ENCODE measurements around the gene CORO2B. TPM values are rescaled to one million over a fixed set of nuclear protein-coding genes. Genes with fewer than 3 reads are reported as not detected.

Gene CORO2B
- total and polyA plus RNA-seq, 2 of the 13 experiments (the other 11 are each of a cell fraction or from before 2014, with no cell fraction given) = 0.35 to 0.63 TPM

DNA sequence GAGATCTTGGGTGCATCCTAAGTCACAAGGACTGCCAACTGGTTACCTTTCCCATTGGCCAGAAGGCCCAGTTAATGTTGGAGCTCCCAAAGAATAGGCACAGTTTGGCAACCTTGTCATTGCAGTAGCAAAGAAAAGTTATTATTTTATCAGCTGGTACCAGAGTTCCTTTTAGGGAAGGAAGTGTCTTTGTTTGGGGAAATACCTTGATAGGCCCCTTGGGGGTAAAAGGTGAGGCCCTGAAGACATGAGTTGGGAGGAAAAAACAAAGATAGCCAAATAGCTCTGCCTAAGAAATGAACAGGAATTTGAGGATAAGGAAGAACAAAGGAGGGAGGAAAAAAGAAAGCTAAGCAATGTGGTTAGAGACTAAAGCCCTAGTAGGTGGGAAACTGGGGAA, 156.1 kb downstream of the CORO2B start (continued):
- TF ChIP-seq MAFK (conservative IDR thresholded peaks at IDR 0.05 in 1 of 2, IDR thresholded peaks at IDR 0.05 in 1 of 2; ENCODE audit: low read length in 2 of 2) (no peak), NCOA1 (CRISPR knock-in tag; IDR thresholded peaks at IDR 0.05) (no peak)

DNA sequence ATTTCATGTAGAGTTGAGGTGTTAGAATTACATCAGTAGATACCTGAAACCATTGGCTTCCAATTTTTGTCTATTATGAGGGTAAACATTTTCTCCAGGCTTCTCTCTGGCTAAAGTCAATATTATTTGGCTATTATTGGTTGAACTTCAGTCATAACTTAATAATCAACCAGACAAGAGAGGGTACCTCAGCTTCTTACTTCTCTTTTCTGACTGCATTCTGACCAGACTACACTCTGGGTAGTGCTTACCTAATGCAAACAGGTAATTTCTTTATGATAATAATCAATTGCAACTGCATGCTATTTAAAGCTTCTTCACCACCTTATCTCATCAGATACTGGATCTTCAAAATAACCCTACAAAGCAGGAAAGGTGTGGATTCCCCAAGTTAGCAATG, 156.8 kb downstream of the CORO2B start:
- intact Hi-C loops (cut with micrococcal nuclease; ENCODE audit: unreplicated experiment) = no loop called here
- ATAC-seq (no peak), FAIRE-seq (no peak), DNase-seq (ENCODE audit: low spot score) (no peak)
- ChIA-PET POLR2A (no interaction called here), CTCF (ENCODE audit: low intra/inter-chr PET ratio, low total read pairs) (no interaction called here)
- Histone ChIP-seq H4K20me1 (ENCODE audit: insufficient read depth, low read length) (no peaks in the 10 kb centered on the region), H3K9ac (ENCODE audit: insufficient read depth, low read depth, low read length) (no peak overlapping the region), H3K27me3 (ENCODE audit: control insufficient read depth in 1 of 2, insufficient read depth in 2 of 2, low read length in 2 of 2) (peaks cover 0 to 6% of the 10 kb centered on the region in 2 experiments; a peak in 2 of 5 replicates), H3K9me3 (ENCODE audit: low read length) (no peaks in the 10 kb centered on the region), H2AFZ (ENCODE audit: low read length) (no peak overlapping the region), H3K36me3 (replicated peaks in 1 of 2; ENCODE audit: control insufficient read depth in 1 of 2, insufficient read depth in 2 of 2, low read length in 2 of 2) (no peaks in the 10 kb centered on the region), H3K79me2 (ENCODE audit: insufficient read depth, low read length) (no peaks in the 10 kb centered on the region), H3K4me1 (ENCODE audit: insufficient read depth, low read length) (no peaks in the 10 kb centered on the region), H3K4me2 (ENCODE audit: low read depth, low read length) (no peak overlapping the region), H3K4me3 (replicated peaks in 1 of 3; ENCODE audit: insufficient read depth in 1 of 3, low read depth in 2 of 3, low read length in 3 of 3) (no peak overlapping the region), H3K27ac (ENCODE audit: extremely low read length, insufficient read depth, low read length) (no peak overlapping the region)
- in situ Hi-C loops (cut with HindIII; ENCODE audit: extremely low pct_ligation_motif_present, low pct_unique_long_range_greater_than_20kb) = no loop called here
- BruUV-seq (replicated peaks) = no TSS peak
- TF ChIP-seq TEAD2 (CRISPR knock-in tag; IDR thresholded peaks at IDR 0.05) (no peak), ZNF33B (CRISPR knock-in tag; IDR thresholded peaks at IDR 0.05) (no peak), CCDC6 (CRISPR knock-in tag; IDR thresholded peaks at IDR 0.05) (no peak), KAT7 (CRISPR knock-in tag; IDR thresholded peaks at IDR 0.05; ENCODE audit: borderline replicate concordance) (no peak), ZSCAN31 (CRISPR knock-in tag; IDR thresholded peaks at IDR 0.05; ENCODE audit: low read depth) (no peak)
- TF ChIP-seq, protein P1, sequence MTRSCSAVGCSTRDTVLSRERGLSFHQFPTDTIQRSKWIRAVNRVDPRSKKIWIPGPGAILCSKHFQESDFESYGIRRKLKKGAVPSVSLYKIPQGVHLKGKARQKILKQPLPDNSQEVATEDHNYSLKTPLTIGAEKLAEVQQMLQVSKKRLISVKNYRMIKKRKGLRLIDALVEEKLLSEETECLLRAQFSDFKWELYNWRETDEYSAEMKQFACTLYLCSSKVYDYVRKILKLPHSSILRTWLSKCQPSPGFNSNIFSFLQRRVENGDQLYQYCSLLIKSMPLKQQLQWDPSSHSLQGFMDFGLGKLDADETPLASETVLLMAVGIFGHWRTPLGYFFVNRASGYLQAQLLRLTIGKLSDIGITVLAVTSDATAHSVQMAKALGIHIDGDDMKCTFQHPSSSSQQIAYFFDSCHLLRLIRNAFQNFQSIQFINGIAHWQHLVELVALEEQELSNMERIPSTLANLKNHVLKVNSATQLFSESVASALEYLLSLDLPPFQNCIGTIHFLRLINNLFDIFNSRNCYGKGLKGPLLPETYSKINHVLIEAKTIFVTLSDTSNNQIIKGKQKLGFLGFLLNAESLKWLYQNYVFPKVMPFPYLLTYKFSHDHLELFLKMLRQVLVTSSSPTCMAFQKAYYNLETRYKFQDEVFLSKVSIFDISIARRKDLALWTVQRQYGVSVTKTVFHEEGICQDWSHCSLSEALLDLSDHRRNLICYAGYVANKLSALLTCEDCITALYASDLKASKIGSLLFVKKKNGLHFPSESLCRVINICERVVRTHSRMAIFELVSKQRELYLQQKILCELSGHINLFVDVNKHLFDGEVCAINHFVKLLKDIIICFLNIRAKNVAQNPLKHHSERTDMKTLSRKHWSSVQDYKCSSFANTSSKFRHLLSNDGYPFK (CRISPR knock-in tag; IDR thresholded peaks at IDR 0.05; ENCODE audit: borderline replicate concordance) = no peak
- TF ChIP-seq, protein P2, sequence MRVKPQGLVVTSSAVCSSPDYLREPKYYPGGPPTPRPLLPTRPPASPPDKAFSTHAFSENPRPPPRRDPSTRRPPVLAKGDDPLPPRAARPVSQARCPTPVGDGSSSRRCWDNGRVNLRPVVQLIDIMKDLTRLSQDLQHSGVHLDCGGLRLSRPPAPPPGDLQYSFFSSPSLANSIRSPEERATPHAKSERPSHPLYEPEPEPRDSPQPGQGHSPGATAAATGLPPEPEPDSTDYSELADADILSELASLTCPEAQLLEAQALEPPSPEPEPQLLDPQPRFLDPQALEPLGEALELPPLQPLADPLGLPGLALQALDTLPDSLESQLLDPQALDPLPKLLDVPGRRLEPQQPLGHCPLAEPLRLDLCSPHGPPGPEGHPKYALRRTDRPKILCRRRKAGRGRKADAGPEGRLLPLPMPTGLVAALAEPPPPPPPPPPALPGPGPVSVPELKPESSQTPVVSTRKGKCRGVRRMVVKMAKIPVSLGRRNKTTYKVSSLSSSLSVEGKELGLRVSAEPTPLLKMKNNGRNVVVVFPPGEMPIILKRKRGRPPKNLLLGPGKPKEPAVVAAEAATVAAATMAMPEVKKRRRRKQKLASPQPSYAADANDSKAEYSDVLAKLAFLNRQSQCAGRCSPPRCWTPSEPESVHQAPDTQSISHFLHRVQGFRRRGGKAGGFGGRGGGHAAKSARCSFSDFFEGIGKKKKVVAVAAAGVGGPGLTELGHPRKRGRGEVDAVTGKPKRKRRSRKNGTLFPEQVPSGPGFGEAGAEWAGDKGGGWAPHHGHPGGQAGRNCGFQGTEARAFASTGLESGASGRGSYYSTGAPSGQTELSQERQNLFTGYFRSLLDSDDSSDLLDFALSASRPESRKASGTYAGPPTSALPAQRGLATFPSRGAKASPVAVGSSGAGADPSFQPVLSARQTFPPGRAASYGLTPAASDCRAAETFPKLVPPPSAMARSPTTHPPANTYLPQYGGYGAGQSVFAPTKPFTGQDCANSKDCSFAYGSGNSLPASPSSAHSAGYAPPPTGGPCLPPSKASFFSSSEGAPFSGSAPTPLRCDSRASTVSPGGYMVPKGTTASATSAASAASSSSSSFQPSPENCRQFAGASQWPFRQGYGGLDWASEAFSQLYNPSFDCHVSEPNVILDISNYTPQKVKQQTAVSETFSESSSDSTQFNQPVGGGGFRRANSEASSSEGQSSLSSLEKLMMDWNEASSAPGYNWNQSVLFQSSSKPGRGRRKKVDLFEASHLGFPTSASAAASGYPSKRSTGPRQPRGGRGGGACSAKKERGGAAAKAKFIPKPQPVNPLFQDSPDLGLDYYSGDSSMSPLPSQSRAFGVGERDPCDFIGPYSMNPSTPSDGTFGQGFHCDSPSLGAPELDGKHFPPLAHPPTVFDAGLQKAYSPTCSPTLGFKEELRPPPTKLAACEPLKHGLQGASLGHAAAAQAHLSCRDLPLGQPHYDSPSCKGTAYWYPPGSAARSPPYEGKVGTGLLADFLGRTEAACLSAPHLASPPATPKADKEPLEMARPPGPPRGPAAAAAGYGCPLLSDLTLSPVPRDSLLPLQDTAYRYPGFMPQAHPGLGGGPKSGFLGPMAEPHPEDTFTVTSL (CRISPR knock-in tag; IDR thresholded peaks at IDR 0.05; ENCODE audit: borderline replicate concordance) = no peak
- TF ChIP-seq, protein P3, sequence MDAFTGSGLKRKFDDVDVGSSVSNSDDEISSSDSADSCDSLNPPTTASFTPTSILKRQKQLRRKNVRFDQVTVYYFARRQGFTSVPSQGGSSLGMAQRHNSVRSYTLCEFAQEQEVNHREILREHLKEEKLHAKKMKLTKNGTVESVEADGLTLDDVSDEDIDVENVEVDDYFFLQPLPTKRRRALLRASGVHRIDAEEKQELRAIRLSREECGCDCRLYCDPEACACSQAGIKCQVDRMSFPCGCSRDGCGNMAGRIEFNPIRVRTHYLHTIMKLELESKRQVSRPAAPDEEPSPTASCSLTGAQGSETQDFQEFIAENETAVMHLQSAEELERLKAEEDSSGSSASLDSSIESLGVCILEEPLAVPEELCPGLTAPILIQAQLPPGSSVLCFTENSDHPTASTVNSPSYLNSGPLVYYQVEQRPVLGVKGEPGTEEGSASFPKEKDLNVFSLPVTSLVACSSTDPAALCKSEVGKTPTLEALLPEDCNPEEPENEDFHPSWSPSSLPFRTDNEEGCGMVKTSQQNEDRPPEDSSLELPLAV (CRISPR knock-in tag; conservative IDR thresholded peaks at IDR 0.05; ENCODE audit: low read depth) = no peak
- TF ChIP-seq, protein P4, sequence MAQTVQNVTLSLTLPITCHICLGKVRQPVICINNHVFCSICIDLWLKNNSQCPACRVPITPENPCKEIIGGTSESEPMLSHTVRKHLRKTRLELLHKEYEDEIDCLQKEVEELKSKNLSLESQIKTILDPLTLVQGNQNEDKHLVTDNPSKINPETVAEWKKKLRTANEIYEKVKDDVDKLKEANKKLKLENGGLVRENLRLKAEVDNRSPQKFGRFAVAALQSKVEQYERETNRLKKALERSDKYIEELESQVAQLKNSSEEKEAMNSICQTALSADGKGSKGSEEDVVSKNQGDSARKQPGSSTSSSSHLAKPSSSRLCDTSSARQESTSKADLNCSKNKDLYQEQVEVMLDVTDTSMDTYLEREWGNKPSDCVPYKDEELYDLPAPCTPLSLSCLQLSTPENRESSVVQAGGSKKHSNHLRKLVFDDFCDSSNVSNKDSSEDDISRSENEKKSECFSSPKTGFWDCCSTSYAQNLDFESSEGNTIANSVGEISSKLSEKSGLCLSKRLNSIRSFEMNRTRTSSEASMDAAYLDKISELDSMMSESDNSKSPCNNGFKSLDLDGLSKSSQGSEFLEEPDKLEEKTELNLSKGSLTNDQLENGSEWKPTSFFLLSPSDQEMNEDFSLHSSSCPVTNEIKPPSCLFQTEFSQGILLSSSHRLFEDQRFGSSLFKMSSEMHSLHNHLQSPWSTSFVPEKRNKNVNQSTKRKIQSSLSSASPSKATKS (CRISPR knock-in tag; IDR thresholded peaks at IDR 0.05) = no peak

Data from HepG2 (cell line).